K562 (cell line): ENCODE measurements around the gene GOLPH3. TPM values are rescaled to one million over a fixed set of nuclear protein-coding genes. Genes with fewer than 3 reads are reported as not detected.

Source experiments
- ATAC-seq: fragments of 200-7000 bp; cut with Tn5 transposase; 3 replicates; pipeline ENCODE4 v1.9.1; 2020; ENCODE audit warnings: moderate library complexity
- BruUV-seq: library from RNA; stranded (reverse); fragments of 400-500 nt; replicated peaks from 2 replicates; lab custom pipeline; 2021; lab: Mats Ljungman, UMichigan
- CTCF ChIA-PET: fragments of 300-600 bp; formaldehyde crosslinking; extraction: SDS; loops from one replicate; lab custom pipeline; 2021; ENCODE audit warnings: low intra/inter-chr PET ratio; lab: Yijun Ruan, JAX
- POLR2A ChIA-PET: fragments of 300-600, 350-650 bp; sonication (Branson Sonifier 250); formaldehyde crosslinking; extraction: SDS; loops from one replicate; lab custom pipeline; 2021; ENCODE audit warnings: antibody characterized with exemption, inconsistent platforms; lab: Yijun Ruan, JAX
- DNase-seq, 4 experiments: peaks; one replicate each; pipeline versions ENCODE4 v3.0.0 to v3.0.0-alpha.2; 2011 to 2018; ENCODE audit warnings: low spot score in 3 of 4, mixed read lengths in 3 of 4; ENCODE audit errors: extremely low read depth in 1 of 4
- FAIRE-seq: peaks from 2 replicates; lab custom pipeline; 2011; peaks lifted over from hg19 to GRCh38; lab: Jason Lieb, UNC
- H2AFZ ChIP-seq: 2 replicates; pipeline ENCODE4 v1.6.0; 2011; ENCODE audit warnings: low read depth, low read length, control low read depth, inconsistent platforms
- H3K27ac ChIP-seq: fragments of 200-600 bp; 3 replicates; pipeline ENCODE4 v1.8.0; 2011; ENCODE audit warnings: low read depth, mild to moderate bottlenecking, control low read depth, inconsistent platforms, low read length, moderate library complexity, mixed read lengths; ENCODE audit errors: extremely low read depth
- H3K27me3 ChIP-seq, 2 experiments: fragments of 300-600 bp in 1 of 2; 2 replicates in 1 of 2; 3 replicates in 1 of 2; pipeline versions ENCODE4 v1.6.0 to v1.8.0; 2011; ENCODE audit warnings: inconsistent platforms in 2 of 2, low read length in 2 of 2, mild to moderate bottlenecking in 1 of 2, mixed read lengths in 1 of 2, moderate library complexity in 1 of 2; ENCODE audit not compliant: control insufficient read depth in 2 of 2, insufficient read depth in 2 of 2
- H3K36me3 ChIP-seq: fragments of 300-600 bp; 3 replicates; pipeline ENCODE4 v1.8.0; 2011; ENCODE audit warnings: mild to moderate bottlenecking, low read length, inconsistent platforms; ENCODE audit not compliant: control insufficient read depth, insufficient read depth
- H3K4me1 ChIP-seq, 2 experiments: fragments of 200-600 bp in 1 of 2; replicated peaks in 1 of 2; 2 replicates in 1 of 2; 3 replicates in 1 of 2; pipeline versions ENCODE4 v1.5.1 to v1.8.0; 2011; ENCODE audit warnings: inconsistent platforms in 2 of 2, low read length in 2 of 2, mild to moderate bottlenecking in 1 of 2, mixed read lengths in 1 of 2, moderate library complexity in 1 of 2; ENCODE audit not compliant: control insufficient read depth in 2 of 2, insufficient read depth in 2 of 2
- H3K4me2 ChIP-seq: 2 replicates; pipeline ENCODE4 v1.6.1; 2011; ENCODE audit warnings: low read length, control low read depth, inconsistent platforms, mixed read lengths; ENCODE audit not compliant: insufficient read depth
- H3K4me3 ChIP-seq: fragments of 200-600 bp; sonication (generic), shearing (Covaris generic); 2 replicates; pipeline ENCODE4 v1.5.1; 2016; ENCODE audit warnings: control low read depth, inconsistent platforms
- H3K79me2 ChIP-seq: fragments of 200-600 bp; 3 replicates; pipeline ENCODE4 v1.8.0; 2011; ENCODE audit warnings: low read length, inconsistent platforms; ENCODE audit not compliant: control insufficient read depth, insufficient read depth
- H3K9ac ChIP-seq, 2 experiments: 2 replicates each; pipeline versions ENCODE4 v1.6.0 to v1.6.1; 2011; ENCODE audit warnings: low read depth in 2 of 2, low read length in 2 of 2, control low read depth in 1 of 2, inconsistent platforms in 1 of 2, mild to moderate bottlenecking in 1 of 2, mixed read lengths in 1 of 2; ENCODE audit not compliant: insufficient read depth in 1 of 2
- H3K9me1 ChIP-seq: one replicate; pipeline ENCODE4 v1.6.0; 2011; ENCODE audit warnings: inconsistent platforms, mild to moderate bottlenecking, low read length, moderate library complexity; ENCODE audit not compliant: control insufficient read depth, insufficient read depth
- H3K9me3 ChIP-seq: replicated peaks from 2 replicates; pipeline ENCODE4 v1.5.1; 2011; ENCODE audit warnings: low read depth, low read length, inconsistent platforms; ENCODE audit not compliant: control insufficient read depth, insufficient read depth
- H4K20me1 ChIP-seq: replicated peaks from 2 replicates; pipeline ENCODE4 v1.6.1; 2011; ENCODE audit warnings: low read length, inconsistent platforms, mixed read lengths; ENCODE audit not compliant: control insufficient read depth, insufficient read depth
- ARID1B ChIP-seq: fragments of 450-650 bp; IDR thresholded peaks from 2 replicates; pipeline ENCODE4 v1.6.1; 2016; ENCODE audit warnings: antibody characterized with exemption, mild to moderate bottlenecking, inconsistent platforms
- CBFA2T2 ChIP-seq: fragments of 450-650 bp; conservative IDR thresholded peaks from 2 replicates; pipeline ENCODE4 v1.6.1; 2017; ENCODE audit warnings: mild to moderate bottlenecking
- CBFA2T3 ChIP-seq: fragments of 450-650 bp; IDR thresholded peaks from 2 replicates; pipeline ENCODE4 v1.6.1; 2017
- CEBPG ChIP-seq, 3 experiments: fragments of 200-800 bp in 1 of 3; sonication (Bioruptor generic) in 1 of 3; sonication (generic) in 1 of 3; formaldehyde crosslinking in 1 of 3; IDR thresholded peaks in 2 of 3; conservative IDR thresholded peaks in 1 of 3; 2 replicates each; pipeline versions ENCODE4 v1.6.1 to v1.8.0; 2016 to 2022; ENCODE audit warnings: missing compliant biosample characterization in 2 of 3, missing genetic modification characterization in 2 of 3, mild to moderate bottlenecking in 1 of 3, missing genetic modification reagents in 1 of 3
- DPF2 ChIP-seq: fragments of 450-650 bp; IDR thresholded peaks from 2 replicates; pipeline ENCODE4 v1.6.1; 2016
- EP300 ChIP-seq: IDR thresholded peaks from 2 replicates; pipeline ENCODE4 v1.6.1; 2012; ENCODE audit warnings: low read length, improper control_type of control experiment
- GTF2F1 ChIP-seq: IDR thresholded peaks from 2 replicates; pipeline ENCODE4 v1.6.1; 2011; ENCODE audit warnings: low read depth, low read length, improper control_type of control experiment
- HOXB6 ChIP-seq: fragments of 250-450 bp; sonication (Bioruptor Pico); IDR thresholded peaks from 2 replicates; pipeline ENCODE4 v1.5.1; 2022; ENCODE audit warnings: mild to moderate bottlenecking, borderline replicate concordance
- MEIS2 ChIP-seq: fragments of 450-650 bp; IDR thresholded peaks from 2 replicates; pipeline ENCODE4 v1.6.1; 2014; ENCODE audit warnings: mild to moderate bottlenecking; ENCODE audit not compliant: partially characterized antibody
- NCOR1 ChIP-seq: fragments of 450-650 bp; IDR thresholded peaks from 2 replicates; pipeline ENCODE4 v1.6.1; 2016; ENCODE audit warnings: mild to moderate bottlenecking, moderate library complexity
- PML ChIP-seq: IDR thresholded peaks from 2 replicates; pipeline ENCODE4 v1.6.1; 2012; ENCODE audit warnings: low read length, inconsistent platforms
- RFX1 ChIP-seq: fragments of 450-650 bp; IDR thresholded peaks from 2 replicates; pipeline ENCODE4 v1.6.1; 2016; ENCODE audit warnings: mild to moderate bottlenecking, moderate library complexity
- STAT5A ChIP-seq: IDR thresholded peaks from 2 replicates; pipeline ENCODE4 v1.6.1; 2012; ENCODE audit warnings: low read length, inconsistent platforms, borderline replicate concordance
- TAL1 ChIP-seq: fragments of 450-650 bp; IDR thresholded peaks from 2 replicates; pipeline ENCODE4 v1.6.1; 2016; ENCODE audit warnings: mild to moderate bottlenecking
- TCF3 ChIP-seq: sonication (generic); formaldehyde crosslinking; IDR thresholded peaks from 2 replicates; pipeline ENCODE4 v1.4.0; 2020; ENCODE audit warnings: mild to moderate bottlenecking, missing genetic modification reagents
- TEAD4 ChIP-seq, 2 experiments: sonication (generic) in 1 of 2; formaldehyde crosslinking in 1 of 2; IDR thresholded peaks; 2 replicates each; pipeline versions ENCODE4 v1.6.1 to v1.8.0; 2012 to 2022; ENCODE audit warnings: borderline replicate concordance in 1 of 2, inconsistent platforms in 1 of 2, low read length in 1 of 2, mild to moderate bottlenecking in 1 of 2, missing genetic modification reagents in 1 of 2
- TRIM24 ChIP-seq, 2 experiments: fragments of 450-650 bp; IDR thresholded peaks; 2 replicates each; pipeline ENCODE4 v1.6.1; 2016
- ZFP36 ChIP-seq: fragments of 150-350 bp; IDR thresholded peaks from 2 replicates; pipeline ENCODE4 v1.6.1; 2018; ENCODE audit warnings: low read length, low read depth; ENCODE audit not compliant: partially characterized antibody
- ZNF253 ChIP-seq: fragments of 250-450 bp; sonication (Bioruptor Pico); conservative IDR thresholded peaks from 2 replicates; pipeline ENCODE4 v1.6.1; 2021; ENCODE audit warnings: mild to moderate bottlenecking
- WGBS: fragments of 100-300 bp; shearing (Covaris generic); methylation state at CpG from one replicate; pipeline ENCODE4 v1.1.6; 2016; ENCODE audit warnings: low coverage, mixed read lengths; ENCODE audit not compliant: insufficient coverage; ENCODE audit errors: missing lambda C conversion rate; 5-methylcytosine and 5-hydroxymethylcytosine counted together
- in situ Hi-C: fragments of 300-500 bp; cut with MboI; formaldehyde crosslinking; loops from 4 replicates; pipeline ENCODE4 v1.15.0; 2018; ENCODE audit warnings: inconsistent platforms, mixed read lengths
- intact Hi-C: fragments of 100-400 bp; cut with micrococcal nuclease; formaldehyde crosslinking; loops from 2 replicates; pipeline ENCODE4 v1.14.2; 2022
- polyA plus RNA-seq, 8 experiments: library from polyadenylated mRNA; depleted of rRNA in 4 of 8; stranded (reverse) in 5 of 8; unstranded in 3 of 8; fragments of >200 nt; fragmentation: Nextera tagmentation in 2 of 8; fragmentation: Illumina TruSeq in 1 of 8; extraction: Ambion mirVana in 2 of 8; extraction: Trizol in 1 of 8; gene quantifications; 2 replicates each; pipeline versions ENCODE4 v1.2.1 to v1.2.3, GENCODE V29; 2011 to 2014; ENCODE audit warnings: inconsistent platforms in 1 of 8, missing spikeins in 1 of 8
- total RNA-seq, 7 experiments: library from RNA; depleted of rRNA in 6 of 7; stranded (reverse); fragments of >200 nt in 6 of 7; fragmentation: Illumina TruSeq in 2 of 7; extraction: Trizol in 2 of 7; gene quantifications; 2 replicates each; pipeline versions ENCODE4 v1.2.1 to v1.2.3, GENCODE V29; 2011 to 2021; ENCODE audit warnings: low replicate concordance in 1 of 7
- TF ChIP-seq, protein P1 (sequence below): fragments of 250-450 bp; sonication (Bioruptor Pico); IDR thresholded peaks from 2 replicates; pipeline ENCODE4 v1.5.0; 2021; ENCODE audit warnings: mild to moderate bottlenecking, borderline replicate concordance
- TF ChIP-seq, protein P2 (sequence below), 2 experiments: fragments of 450-650 bp; conservative IDR thresholded peaks; 2 replicates each; pipeline ENCODE4 v1.6.1; 2017; ENCODE audit warnings: mild to moderate bottlenecking in 2 of 2, moderate library complexity in 2 of 2

GOLPH3 gene
- total and polyA plus RNA-seq, 9 of the 15 experiments (the other 6 are each of a cell fraction or from before 2014, with no cell fraction given): 18.8 to 94.6 (median 55.1) TPM

DNA sequence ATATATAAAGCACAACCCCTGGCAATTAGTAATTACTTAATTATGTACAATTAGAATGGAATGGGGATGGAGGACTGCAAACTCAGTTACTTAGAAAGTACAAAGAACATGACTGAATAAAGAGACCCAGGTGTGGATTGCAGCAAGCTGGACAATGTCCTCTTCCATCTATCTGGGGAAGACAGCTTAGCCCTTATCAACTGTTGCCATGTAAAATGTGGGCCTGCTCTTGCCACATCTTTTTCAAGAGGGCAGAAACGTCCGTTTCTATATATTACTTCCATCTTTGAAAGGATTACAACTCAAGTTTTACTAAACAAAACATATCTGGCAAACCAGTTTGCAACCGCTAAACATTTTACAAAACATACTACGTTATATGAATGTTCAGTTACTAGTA, 26.2 kb downstream of the GOLPH3 start:
- peak; percentile 74 for FAIRE-seq
- in situ Hi-C loops: no loop called here
- 38% methylated on average over 4 of the region's 4 CpGs for WGBS
- TF ChIP-seq PML (peak; percentile 40; the same call in 1 of the 2 replicates), TRIM24 (IDR thresholded peaks at IDR 0.05) (peak; percentile 59 to 61; a peak in 3 of 4 replicates), RFX1 (peak; percentile 73), CEBPG (CRISPR knock-in tag; IDR thresholded peaks at IDR 0.05) (peak; percentile 64; the same call in 1 of the 2 replicates), CEBPG (tag; conservative IDR thresholded peaks at IDR 0.05 in 1 of 2, IDR thresholded peaks at IDR 0.05 in 1 of 2) (peak in 1 of 2 experiments; percentile 37; a peak in 1 of 4 replicates), CBFA2T2 (peak; percentile 69), ARID1B (peak; percentile 63), MEIS2 (peak; percentile 6), GTF2F1 (no peak), DPF2 (peak; percentile 31; the same call in 1 of the 2 replicates), CBFA2T3 (peak; percentile 82), NCOR1 (peak; percentile 38; the same call in 1 of the 2 replicates), STAT5A (peak; percentile 47; the same call in 1 of the 2 replicates), ZNF253 (CRISPR knock-in tag) (no peak), TEAD4 (IDR thresholded peaks at IDR 0.05; ENCODE audit: low read length) (peak; percentile 74), TEAD4 (CRISPR knock-in tag; IDR thresholded peaks at IDR 0.05; ENCODE audit: borderline replicate concordance) (no peak), ZFP36 (peak; percentile 53), TCF3 (CRISPR knock-in tag) (peak; percentile 79), HOXB6 (CRISPR knock-in tag) (no peak), TAL1 (peak; percentile 70; the same call in 1 of the 2 replicates), EP300 (peak; percentile 43; the same call in 1 of the 2 replicates)
- TF ChIP-seq, protein P1, sequence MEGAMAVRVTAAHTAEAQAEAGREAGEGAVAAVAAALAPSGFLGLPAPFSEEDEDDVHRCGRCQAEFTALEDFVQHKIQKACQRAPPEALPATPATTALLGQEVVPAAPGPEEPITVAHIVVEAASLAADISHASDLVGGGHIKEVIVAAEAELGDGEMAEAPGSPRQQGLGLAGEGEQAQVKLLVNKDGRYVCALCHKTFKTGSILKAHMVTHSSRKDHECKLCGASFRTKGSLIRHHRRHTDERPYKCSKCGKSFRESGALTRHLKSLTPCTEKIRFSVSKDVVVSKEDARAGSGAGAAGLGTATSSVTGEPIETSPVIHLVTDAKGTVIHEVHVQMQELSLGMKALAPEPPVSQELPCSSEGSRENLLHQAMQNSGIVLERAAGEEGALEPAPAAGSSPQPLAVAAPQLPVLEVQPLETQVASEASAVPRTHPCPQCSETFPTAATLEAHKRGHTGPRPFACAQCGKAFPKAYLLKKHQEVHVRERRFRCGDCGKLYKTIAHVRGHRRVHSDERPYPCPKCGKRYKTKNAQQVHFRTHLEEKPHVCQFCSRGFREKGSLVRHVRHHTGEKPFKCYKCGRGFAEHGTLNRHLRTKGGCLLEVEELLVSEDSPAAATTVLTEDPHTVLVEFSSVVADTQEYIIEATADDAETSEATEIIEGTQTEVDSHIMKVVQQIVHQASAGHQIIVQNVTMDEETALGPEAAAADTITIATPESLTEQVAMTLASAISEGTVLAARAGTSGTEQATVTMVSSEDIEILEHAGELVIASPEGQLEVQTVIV (CRISPR knock-in tag): no peak
- TF ChIP-seq, protein P2, sequence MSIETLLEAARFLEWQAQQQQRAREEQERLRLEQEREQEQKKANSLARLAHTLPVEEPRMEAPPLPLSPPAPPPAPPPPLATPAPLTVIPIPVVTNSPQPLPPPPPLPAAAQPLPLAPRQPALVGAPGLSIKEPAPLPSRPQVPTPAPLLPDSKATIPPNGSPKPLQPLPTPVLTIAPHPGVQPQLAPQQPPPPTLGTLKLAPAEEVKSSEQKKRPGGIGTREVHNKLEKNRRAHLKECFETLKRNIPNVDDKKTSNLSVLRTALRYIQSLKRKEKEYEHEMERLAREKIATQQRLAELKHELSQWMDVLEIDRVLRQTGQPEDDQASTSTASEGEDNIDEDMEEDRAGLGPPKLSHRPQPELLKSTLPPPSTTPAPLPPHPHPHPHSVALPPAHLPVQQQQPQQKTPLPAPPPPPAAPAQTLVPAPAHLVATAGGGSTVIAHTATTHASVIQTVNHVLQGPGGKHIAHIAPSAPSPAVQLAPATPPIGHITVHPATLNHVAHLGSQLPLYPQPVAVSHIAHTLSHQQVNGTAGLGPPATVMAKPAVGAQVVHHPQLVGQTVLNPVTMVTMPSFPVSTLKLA (conservative IDR thresholded peaks at IDR 0.05): peak in 1 of 2 experiments; percentile 19; a peak in 1 of 4 replicates

More for the DNA sequence above, 26.2 kb downstream of the GOLPH3 start:
- Histone ChIP-seq H3K9ac (no peak overlapping the region), H2AFZ (no peak overlapping the region), H3K4me3 (no peak overlapping the region), H3K4me2 (no peak overlapping the region), H3K4me1 (peaks cover 0 to 4% of the 10 kb centered on the region in 2 experiments; a peak in 3 of 5 replicates), H3K36me3 (peaks cover 63% of the 10 kb centered on the region), H3K9me1 (peaks cover 3% of the 10 kb centered on the region), H3K9me3 (no peaks in the 10 kb centered on the region), H3K79me2 (peaks cover 96% of the 10 kb centered on the region), H3K27me3 (no peaks in the 10 kb centered on the region), H4K20me1 (peaks cover 33% of the 10 kb centered on the region), H3K27ac (no peak overlapping the region)
- ATAC-seq (peak; percentile 74), DNase-seq (peak; percentile 53 to 61 (median 60))
- ChIA-PET CTCF (no interaction called here), POLR2A (interaction anchor here (0.6 to 2.0 kb wide), 4 partner anchors 9 to 17 kb away, joined by 3 to 7 read pairs (median 4); no protein-coding TSS in a partner anchor)
- BruUV-seq: no TSS peak
- intact Hi-C loops: no loop called here
